ENCODE measurements around the gene SLC7A8.

DNA sequence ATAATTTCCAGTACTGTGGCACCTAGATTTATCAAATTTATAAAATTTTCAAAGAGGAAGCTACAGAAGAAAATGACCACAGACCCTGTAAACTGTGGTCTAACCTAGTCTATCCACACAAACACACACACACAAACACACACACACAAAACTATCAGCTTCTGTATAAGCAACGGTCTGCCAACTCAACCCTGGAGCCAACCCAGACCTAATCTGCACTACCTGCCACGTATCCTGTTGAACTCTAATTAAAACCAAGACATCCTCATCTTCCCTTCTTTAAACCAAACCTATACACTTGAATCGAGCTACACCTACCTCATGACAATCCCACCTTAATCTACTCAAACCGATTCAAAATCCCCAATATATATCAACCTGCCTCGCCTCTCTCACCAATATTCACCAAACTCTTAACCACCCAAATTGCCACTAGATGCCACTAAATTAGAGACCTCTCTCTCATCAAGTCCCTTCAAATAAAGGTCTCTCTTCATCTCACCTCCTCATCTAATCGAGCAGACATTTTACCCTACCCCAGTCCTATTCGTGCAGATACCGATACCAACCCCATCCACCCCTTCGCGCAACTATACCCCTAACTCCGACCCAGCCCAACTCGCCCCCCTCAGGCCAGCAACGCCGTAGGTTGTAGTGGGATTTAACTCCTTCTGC lies 89.3 kb downstream of the SLC7A8 start:
- TF ChIP-seq, protein P1, sequence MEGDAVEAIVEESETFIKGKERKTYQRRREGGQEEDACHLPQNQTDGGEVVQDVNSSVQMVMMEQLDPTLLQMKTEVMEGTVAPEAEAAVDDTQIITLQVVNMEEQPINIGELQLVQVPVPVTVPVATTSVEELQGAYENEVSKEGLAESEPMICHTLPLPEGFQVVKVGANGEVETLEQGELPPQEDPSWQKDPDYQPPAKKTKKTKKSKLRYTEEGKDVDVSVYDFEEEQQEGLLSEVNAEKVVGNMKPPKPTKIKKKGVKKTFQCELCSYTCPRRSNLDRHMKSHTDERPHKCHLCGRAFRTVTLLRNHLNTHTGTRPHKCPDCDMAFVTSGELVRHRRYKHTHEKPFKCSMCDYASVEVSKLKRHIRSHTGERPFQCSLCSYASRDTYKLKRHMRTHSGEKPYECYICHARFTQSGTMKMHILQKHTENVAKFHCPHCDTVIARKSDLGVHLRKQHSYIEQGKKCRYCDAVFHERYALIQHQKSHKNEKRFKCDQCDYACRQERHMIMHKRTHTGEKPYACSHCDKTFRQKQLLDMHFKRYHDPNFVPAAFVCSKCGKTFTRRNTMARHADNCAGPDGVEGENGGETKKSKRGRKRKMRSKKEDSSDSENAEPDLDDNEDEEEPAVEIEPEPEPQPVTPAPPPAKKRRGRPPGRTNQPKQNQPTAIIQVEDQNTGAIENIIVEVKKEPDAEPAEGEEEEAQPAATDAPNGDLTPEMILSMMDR (conservative IDR thresholded peaks at IDR 0.05 in 1 of 2, IDR thresholded peaks at IDR 0.05 in 1 of 2; ENCODE audit: extremely low read depth in 1 of 2, insufficient read depth in 1 of 2, low read depth in 1 of 2, low read length in 2 of 2) = peak; percentile 9 to 16
- TF ChIP-seq EZH2 (IDR thresholded peaks at IDR 0.05; ENCODE audit: borderline replicate concordance, low read length) = no peak
